Suprapubic skin (tissue), 4 donors: ENCODE measurements around the gene TFAP2A. TPM values are rescaled to one million over a fixed set of nuclear protein-coding genes. Genes with fewer than 3 reads are reported as not detected.

Experiments
- DNase-seq, 2 donors: peaks; one replicate each; pipeline ENCODE4 v3.0.0-alpha.2; 2019; ENCODE audit warnings: low spot score in 2 of 2
- H3K27ac ChIP-seq: fragments of 200-600 bp; sonication (generic); one replicate; pipeline ENCODE4 v1.5.1; 2019
- H3K27me3 ChIP-seq: fragments of 200-600 bp; sonication (generic); one replicate; pipeline ENCODE4 v1.5.1; 2019
- H3K36me3 ChIP-seq: fragments of 200-600 bp; sonication (generic); one replicate; pipeline ENCODE4 v1.5.1; 2019
- H3K4me1 ChIP-seq: fragments of 200-600 bp; sonication (generic); one replicate; pipeline ENCODE4 v1.5.1; 2019
- H3K4me3 ChIP-seq: fragments of 200-600 bp; sonication (generic); one replicate; pipeline ENCODE4 v1.5.1; 2019; ENCODE audit warnings: mild to moderate bottlenecking
- H3K9me3 ChIP-seq: fragments of 200-600 bp; sonication (generic); one replicate; pipeline ENCODE4 v1.5.1; 2019
- CTCF ChIP-seq, 2 donors: fragments of 200-600 bp in 1 of 2; fragments of 450-650 bp in 1 of 2; sonication (generic) in 1 of 2; IDR thresholded peaks; one replicate each; pipeline ENCODE4 v1.5.1; 2016 to 2019; ENCODE audit warnings: antibody characterized with exemption in 2 of 2, mild to moderate bottlenecking in 1 of 2, moderate library complexity in 1 of 2
- EP300 ChIP-seq: sonication (generic); formaldehyde crosslinking; IDR thresholded peaks from one replicate; pipeline ENCODE4 v1.6.1; 2017; ENCODE audit warnings: antibody characterized with exemption
- POLR2A ChIP-seq, 2 donors: fragments of 450-650 bp; IDR thresholded peaks; one replicate each; pipeline ENCODE4 v1.6.1; 2017; ENCODE audit warnings: antibody characterized with exemption in 2 of 2, mild to moderate bottlenecking in 2 of 2, moderate library complexity in 2 of 2
- POLR2AphosphoS5 ChIP-seq, 3 donors: sonication (generic); formaldehyde crosslinking; IDR thresholded peaks; one replicate each; pipeline ENCODE4 v1.6.1; 2017; ENCODE audit warnings: antibody characterized with exemption in 3 of 3
- WGBS: methylation state at CpG from one replicate; pipeline ENCODE4 v1.1.5; 2018; 5-methylcytosine and 5-hydroxymethylcytosine counted together
- total RNA-seq, 4 donors: library from RNA; depleted of rRNA; stranded (reverse); fragments of >200 nt; gene quantifications; one replicate each; pipeline ENCODE4 v1.1.0, GENCODE V29; 2016

TFAP2A gene
- total RNA-seq, 4 donors from 2014 or later, result 86.7 to 135 (median 91.9) TPM

- peak overlapping the region; percentile 98 for H3K27ac ChIP-seq
- DNase-seq, result no peak
- TF ChIP-seq POLR2AphosphoS5 (IDR thresholded peaks at IDR 0.05), result no peak
- TF ChIP-seq POLR2A (IDR thresholded peaks at IDR 0.05), result no peak
- TF ChIP-seq CTCF (IDR thresholded peaks at IDR 0.05), result no peak
- no peak for TF ChIP-seq EP300
- H3K27me3 ChIP-seq, result peaks cover 44% of the 10 kb centered on the region
- 15% methylated on average over 7 of the region's 7 CpGs for WGBS
- H3K4me1 ChIP-seq, result peaks cover 55% of the 10 kb centered on the region
- H3K36me3 ChIP-seq, result no peaks in the 10 kb centered on the region
- no peaks in the 10 kb centered on the region for H3K9me3 ChIP-seq
- peak overlapping the region; percentile 83 for H3K4me3 ChIP-seq
Measured at GRCh38 chr6:10407018-10407673, 7.7 kb downstream of the TFAP2A start.

- peak overlapping the region; percentile 83 for H3K4me3 ChIP-seq
- H3K36me3 ChIP-seq, result no peaks in the 10 kb centered on the region
- peak overlapping the region; percentile 98 for H3K27ac ChIP-seq
- H3K4me1 ChIP-seq, result peaks cover 59% of the 10 kb centered on the region
- DNase-seq, result no peak
- H3K27me3 ChIP-seq, result peaks cover 48% of the 10 kb centered on the region
- no peak for TF ChIP-seq EP300
- no peak for TF ChIP-seq POLR2A (IDR thresholded peaks at IDR 0.05)
- no peak for TF ChIP-seq POLR2AphosphoS5 (IDR thresholded peaks at IDR 0.05)
- no peak for TF ChIP-seq CTCF (IDR thresholded peaks at IDR 0.05)
- H3K9me3 ChIP-seq, result no peaks in the 10 kb centered on the region
- WGBS, result 16% methylated on average over 1 of the region's 1 CpG
Measured at GRCh38 chr6:10406556-10406955, 8.3 kb downstream of the TFAP2A start.

GRCh38 chr6:10405513-10405900 is 9.4 kb downstream of the TFAP2A start:
- peak overlapping the region; percentile 98 for H3K27ac ChIP-seq
- H3K9me3 ChIP-seq, result no peaks in the 10 kb centered on the region
- H3K4me3 ChIP-seq, result peak overlapping the region; percentile 50
- DNase-seq, result no peak
- WGBS, result 18% methylated on average over 3 of the region's 3 CpGs
- H3K36me3 ChIP-seq, result no peaks in the 10 kb centered on the region
- peaks cover 58% of the 10 kb centered on the region for H3K4me1 ChIP-seq
- no peak for TF ChIP-seq EP300
- no peak for TF ChIP-seq CTCF (IDR thresholded peaks at IDR 0.05)
- no peak for TF ChIP-seq POLR2A (IDR thresholded peaks at IDR 0.05)
- no peak for TF ChIP-seq POLR2AphosphoS5 (IDR thresholded peaks at IDR 0.05)
- peaks cover 41% of the 10 kb centered on the region for H3K27me3 ChIP-seq

- no peak for DNase-seq
- H3K9me3 ChIP-seq, result no peaks in the 10 kb centered on the region
- peak overlapping the region; percentile 50 for H3K4me3 ChIP-seq
- peaks cover 64% of the 10 kb centered on the region for H3K4me1 ChIP-seq
- 26% methylated on average over 29 of the region's 31 CpGs for WGBS
- H3K27me3 ChIP-seq, result peaks cover 41% of the 10 kb centered on the region
- H3K36me3 ChIP-seq, result no peaks in the 10 kb centered on the region
- peak overlapping the region; percentile 98 for H3K27ac ChIP-seq
- TF ChIP-seq POLR2AphosphoS5 (IDR thresholded peaks at IDR 0.05) (no peak), EP300 (no peak), CTCF (IDR thresholded peaks at IDR 0.05) (no peak)
Measured at GRCh38 chr6:10404799-10405512, 9.9 kb downstream of the TFAP2A start.

GRCh38 chr6:10404107-10404798 is 10.6 kb downstream of the TFAP2A start:
- H3K27me3 ChIP-seq, result peaks cover 40% of the 10 kb centered on the region

More at GRCh38 chr6:10404107-10404798, 10.6 kb downstream of the TFAP2A start:
- Histone ChIP-seq H3K27ac (peak overlapping the region; percentile 98), H3K4me1 (peaks cover 71% of the 10 kb centered on the region), H3K4me3 (peak overlapping the region; percentile 50), H3K9me3 (no peaks in the 10 kb centered on the region), H3K36me3 (no peaks in the 10 kb centered on the region)
- 5% methylated on average over 22 of the region's 87 CpGs for WGBS
- TF ChIP-seq POLR2A (IDR thresholded peaks at IDR 0.05) (no peak), EP300 (no peak), POLR2AphosphoS5 (IDR thresholded peaks at IDR 0.05) (peak in 1 of 3 donors; percentile 14)
- DNase-seq, result peak in 1 of 2 donors; percentile 94
